Measurements from ENCODE around the gene DHX57. TPM values are rescaled to one million over a fixed set of nuclear protein-coding genes. Genes with fewer than 3 reads are reported as not detected.
"Not testable (repeated sequence)": the region's sequence is repeated elsewhere in the genome, so short reads cannot be mapped to it uniquely, and the experiment has no call there.

The DHX57 gene
- total RNA-seq, 4 donors from 2014 or later, result 5.3 to 31.2 (median 18.6) TPM

DNA sequence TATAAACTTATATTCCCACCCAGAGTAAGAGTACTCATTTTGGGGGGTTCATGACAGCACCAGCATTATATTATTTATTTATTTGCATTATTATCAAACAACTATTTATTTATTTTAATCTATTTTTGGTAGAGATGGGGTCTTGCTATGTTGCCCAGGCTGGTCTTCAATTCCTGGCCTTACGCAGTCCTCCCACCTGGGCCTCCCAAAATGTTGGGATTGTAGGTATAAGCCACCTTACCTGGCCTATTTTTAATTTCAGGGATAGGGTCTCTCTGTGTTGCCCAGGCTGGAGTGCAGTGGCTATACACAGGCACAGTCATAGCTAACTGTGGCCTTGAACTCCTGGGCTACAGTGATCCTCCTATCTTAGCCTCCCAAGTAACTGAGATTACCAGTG, 67.1 kb downstream of the DHX57 start:
- TF ChIP-seq, protein P1, sequence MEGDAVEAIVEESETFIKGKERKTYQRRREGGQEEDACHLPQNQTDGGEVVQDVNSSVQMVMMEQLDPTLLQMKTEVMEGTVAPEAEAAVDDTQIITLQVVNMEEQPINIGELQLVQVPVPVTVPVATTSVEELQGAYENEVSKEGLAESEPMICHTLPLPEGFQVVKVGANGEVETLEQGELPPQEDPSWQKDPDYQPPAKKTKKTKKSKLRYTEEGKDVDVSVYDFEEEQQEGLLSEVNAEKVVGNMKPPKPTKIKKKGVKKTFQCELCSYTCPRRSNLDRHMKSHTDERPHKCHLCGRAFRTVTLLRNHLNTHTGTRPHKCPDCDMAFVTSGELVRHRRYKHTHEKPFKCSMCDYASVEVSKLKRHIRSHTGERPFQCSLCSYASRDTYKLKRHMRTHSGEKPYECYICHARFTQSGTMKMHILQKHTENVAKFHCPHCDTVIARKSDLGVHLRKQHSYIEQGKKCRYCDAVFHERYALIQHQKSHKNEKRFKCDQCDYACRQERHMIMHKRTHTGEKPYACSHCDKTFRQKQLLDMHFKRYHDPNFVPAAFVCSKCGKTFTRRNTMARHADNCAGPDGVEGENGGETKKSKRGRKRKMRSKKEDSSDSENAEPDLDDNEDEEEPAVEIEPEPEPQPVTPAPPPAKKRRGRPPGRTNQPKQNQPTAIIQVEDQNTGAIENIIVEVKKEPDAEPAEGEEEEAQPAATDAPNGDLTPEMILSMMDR (IDR thresholded peaks at IDR 0.05), result no peak
- TF ChIP-seq POLR2A (IDR thresholded peaks at IDR 0.05), result no peak
- intact Hi-C loops (cut with DNase I; ENCODE audit: low total_unique reads), result no loop called here

GRCh38 chr2:38806733-38807059, 69.0 kb downstream of the DHX57 start:
- Histone ChIP-seq H3K4me3 (no peak overlapping the region), H3K4me1 (no peaks in the 10 kb centered on the region), H3K27me3 (no peaks in the 10 kb centered on the region), H3K36me3 (no peaks in the 10 kb centered on the region), H3K9me3 (no peaks in the 10 kb centered on the region), H3K27ac (peak overlapping the region in 1 of 2 donors; percentile 39)
- DNase-seq, result no peak
- intact Hi-C loops (cut with DNase I; ENCODE audit: low total_unique reads), result no loop called here
- TF ChIP-seq POLR2A (IDR thresholded peaks at IDR 0.05), result no peak

More for the DNA sequence above, 67.1 kb downstream of the DHX57 start:
- Histone ChIP-seq H3K9me3 (no peaks in the 10 kb centered on the region), H3K4me3 (no peak overlapping the region), H3K27ac (no peak overlapping the region), H3K36me3 (no peaks in the 10 kb centered on the region), H3K27me3 (no peaks in the 10 kb centered on the region), H3K4me1 (no peaks in the 10 kb centered on the region)
- DNase-seq, result no peak

- Histone ChIP-seq H3K27ac (peak overlapping the region in 1 of 2 donors; percentile 39), H3K27me3 (no peaks in the 10 kb centered on the region), H3K9me3 (no peaks in the 10 kb centered on the region), H3K4me3 (no peak overlapping the region), H3K36me3 (no peaks in the 10 kb centered on the region), H3K4me1 (no peaks in the 10 kb centered on the region)
- TF ChIP-seq POLR2A (IDR thresholded peaks at IDR 0.05), result no peak
- TF ChIP-seq, protein P1 (IDR thresholded peaks at IDR 0.05), result no peak
- intact Hi-C loops (cut with DNase I; ENCODE audit: low total_unique reads), result no loop called here
- DNase-seq, result no peak
Measured at GRCh38 chr2:38806015-38806732, 69.6 kb downstream of the DHX57 start.

- Histone ChIP-seq H3K9me3 (no peaks in the 10 kb centered on the region), H3K27ac (no peak overlapping the region), H3K4me3 (no peak overlapping the region), H3K27me3 (no peaks in the 10 kb centered on the region), H3K4me1 (no peaks in the 10 kb centered on the region), H3K36me3 (no peaks in the 10 kb centered on the region)
- DNase-seq, result no peak
- TF ChIP-seq POLR2A (IDR thresholded peaks at IDR 0.05), result no peak
- TF ChIP-seq, protein P1 (IDR thresholded peaks at IDR 0.05), result no peak
- intact Hi-C loops (cut with DNase I; ENCODE audit: low total_unique reads), result no loop called here
Measured at GRCh38 chr2:38797953-38798352, 77.8 kb downstream of the DHX57 start.

GRCh38 chr2:38797250-38797676, 78.5 kb downstream of the DHX57 start:
- Histone ChIP-seq H3K27me3 (no peaks in the 10 kb centered on the region), H3K9me3 (no peaks in the 10 kb centered on the region)
- intact Hi-C loops (cut with DNase I; ENCODE audit: low total_unique reads), result no loop called here

GRCh38 chr2:38795016-38795415, 80.7 kb downstream of the DHX57 start:
- H3K36me3 ChIP-seq; intact Hi-C loops (cut with DNase I; ENCODE audit: low total_unique reads); DNase-seq: not testable (repeated sequence)

More at GRCh38 chr2:38797250-38797676, 78.5 kb downstream of the DHX57 start:
- Histone ChIP-seq H3K4me3 (no peak overlapping the region), H3K27ac (no peak overlapping the region), H3K36me3 (no peaks in the 10 kb centered on the region), H3K4me1 (no peaks in the 10 kb centered on the region)
- TF ChIP-seq POLR2A (IDR thresholded peaks at IDR 0.05), result no peak
- TF ChIP-seq, protein P1 (IDR thresholded peaks at IDR 0.05), result no peak
- no peak for DNase-seq

More at GRCh38 chr2:38795016-38795415, 80.7 kb downstream of the DHX57 start:
- H3K4me1 ChIP-seq, H3K27me3 ChIP-seq, H3K4me3 ChIP-seq, H3K9me3 ChIP-seq, H3K27ac ChIP-seq: not testable (repeated sequence)
